SK-N-SH (cell line): Measurements from ENCODE around the gene LONRF3.

Experiments
- EP300 ChIP-seq, 2 experiments: IDR thresholded peaks; 2 replicates each; pipeline versions ENCODE4 v1.4.0 to v1.6.1; 2012; ENCODE audit warnings: borderline replicate concordance in 1 of 2, low read depth in 1 of 2, low read length in 1 of 2
- EZH2phosphoT487 ChIP-seq: fragments of 200-600 bp; sonication (generic); IDR thresholded peaks from 2 replicates; pipeline ENCODE4 v1.6.1; 2017; ENCODE audit warnings: low read depth, mixed run types, mild to moderate bottlenecking, antibody characterized with exemption, moderate library complexity, borderline replicate concordance
- FOXM1 ChIP-seq: IDR thresholded peaks from 2 replicates; pipeline ENCODE4 v1.4.0; 2012; ENCODE audit warnings: low read depth, mild to moderate bottlenecking
- MXI1 ChIP-seq: IDR thresholded peaks from 2 replicates; pipeline ENCODE4 v1.6.1; 2012; ENCODE audit warnings: mild to moderate bottlenecking, low read depth, low read length, improper control_type of control experiment
- NFIC ChIP-seq: IDR thresholded peaks from 2 replicates; pipeline ENCODE4 v1.4.0; 2012; ENCODE audit warnings: borderline replicate concordance
- RCOR1 ChIP-seq: fragments of 150-350 bp; IDR thresholded peaks from 2 replicates; pipeline ENCODE4 v1.6.1; 2017; ENCODE audit warnings: antibody characterized with exemption, low read length
- TF ChIP-seq, protein P1 (sequence below): IDR thresholded peaks from 2 replicates; pipeline ENCODE4 v1.4.0; 2012; ENCODE audit warnings: low read depth, borderline replicate concordance
- TF ChIP-seq, protein P2 (sequence below): fragments of 200-600 bp; sonication (generic); IDR thresholded peaks from 2 replicates; pipeline ENCODE4 v1.6.1; 2017; ENCODE audit warnings: antibody characterized with exemption, mild to moderate bottlenecking, moderate library complexity
- TF ChIP-seq, protein P3 (sequence below): IDR thresholded peaks from 2 replicates; pipeline ENCODE4 v1.4.0; 2012; ENCODE audit warnings: low read depth

DNA sequence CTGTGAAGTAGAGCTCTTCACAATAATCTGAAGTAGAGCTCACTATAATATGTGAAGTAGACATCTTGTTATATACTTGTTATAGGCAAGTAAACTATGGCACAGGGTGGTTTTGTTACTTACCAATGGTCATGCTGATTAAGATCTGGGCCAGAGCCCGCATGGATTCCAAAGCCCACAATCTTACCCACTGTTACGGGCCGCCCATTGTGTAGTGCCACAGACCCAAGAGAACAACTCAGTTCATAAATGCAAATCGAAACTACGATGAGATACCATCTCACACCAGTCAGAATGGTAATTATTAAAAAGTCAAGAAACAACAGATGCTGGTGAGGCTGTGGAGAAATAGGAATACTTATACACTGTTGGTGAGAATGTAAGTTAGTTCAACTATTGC is 51.5 kb downstream of the LONRF3 start:
- TF ChIP-seq, protein P1, sequence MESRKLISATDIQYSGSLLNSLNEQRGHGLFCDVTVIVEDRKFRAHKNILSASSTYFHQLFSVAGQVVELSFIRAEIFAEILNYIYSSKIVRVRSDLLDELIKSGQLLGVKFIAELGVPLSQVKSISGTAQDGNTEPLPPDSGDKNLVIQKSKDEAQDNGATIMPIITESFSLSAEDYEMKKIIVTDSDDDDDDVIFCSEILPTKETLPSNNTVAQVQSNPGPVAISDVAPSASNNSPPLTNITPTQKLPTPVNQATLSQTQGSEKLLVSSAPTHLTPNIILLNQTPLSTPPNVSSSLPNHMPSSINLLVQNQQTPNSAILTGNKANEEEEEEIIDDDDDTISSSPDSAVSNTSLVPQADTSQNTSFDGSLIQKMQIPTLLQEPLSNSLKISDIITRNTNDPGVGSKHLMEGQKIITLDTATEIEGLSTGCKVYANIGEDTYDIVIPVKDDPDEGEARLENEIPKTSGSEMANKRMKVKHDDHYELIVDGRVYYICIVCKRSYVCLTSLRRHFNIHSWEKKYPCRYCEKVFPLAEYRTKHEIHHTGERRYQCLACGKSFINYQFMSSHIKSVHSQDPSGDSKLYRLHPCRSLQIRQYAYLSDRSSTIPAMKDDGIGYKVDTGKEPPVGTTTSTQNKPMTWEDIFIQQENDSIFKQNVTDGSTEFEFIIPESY, result no peak
- TF ChIP-seq, protein P2, sequence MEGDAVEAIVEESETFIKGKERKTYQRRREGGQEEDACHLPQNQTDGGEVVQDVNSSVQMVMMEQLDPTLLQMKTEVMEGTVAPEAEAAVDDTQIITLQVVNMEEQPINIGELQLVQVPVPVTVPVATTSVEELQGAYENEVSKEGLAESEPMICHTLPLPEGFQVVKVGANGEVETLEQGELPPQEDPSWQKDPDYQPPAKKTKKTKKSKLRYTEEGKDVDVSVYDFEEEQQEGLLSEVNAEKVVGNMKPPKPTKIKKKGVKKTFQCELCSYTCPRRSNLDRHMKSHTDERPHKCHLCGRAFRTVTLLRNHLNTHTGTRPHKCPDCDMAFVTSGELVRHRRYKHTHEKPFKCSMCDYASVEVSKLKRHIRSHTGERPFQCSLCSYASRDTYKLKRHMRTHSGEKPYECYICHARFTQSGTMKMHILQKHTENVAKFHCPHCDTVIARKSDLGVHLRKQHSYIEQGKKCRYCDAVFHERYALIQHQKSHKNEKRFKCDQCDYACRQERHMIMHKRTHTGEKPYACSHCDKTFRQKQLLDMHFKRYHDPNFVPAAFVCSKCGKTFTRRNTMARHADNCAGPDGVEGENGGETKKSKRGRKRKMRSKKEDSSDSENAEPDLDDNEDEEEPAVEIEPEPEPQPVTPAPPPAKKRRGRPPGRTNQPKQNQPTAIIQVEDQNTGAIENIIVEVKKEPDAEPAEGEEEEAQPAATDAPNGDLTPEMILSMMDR, result no peak
- TF ChIP-seq NFIC (no peak), MXI1 (no peak), RCOR1 (no peak), FOXM1 (no peak), EZH2phosphoT487 (no peak), EP300 (IDR thresholded peaks at IDR 0.05; ENCODE audit: borderline replicate concordance in 1 of 2, low read depth in 1 of 2, low read length in 1 of 2) (no peak)
- TF ChIP-seq, protein P3, sequence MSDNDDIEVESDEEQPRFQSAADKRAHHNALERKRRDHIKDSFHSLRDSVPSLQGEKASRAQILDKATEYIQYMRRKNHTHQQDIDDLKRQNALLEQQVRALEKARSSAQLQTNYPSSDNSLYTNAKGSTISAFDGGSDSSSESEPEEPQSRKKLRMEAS, result no peak
